Breast epithelium (tissue), 3 donors: ENCODE results near the gene NPY4R2.
"Not testable (repeated sequence)": the region's sequence is repeated elsewhere in the genome, so short reads cannot be mapped to it uniquely, and the experiment has no call there.

Experiments
- CTCF ChIP-seq, 3 donors: fragments of 450-650 bp; IDR thresholded peaks; one replicate each; pipeline ENCODE4 v1.5.1; 2016 to 2017; ENCODE audit warnings: antibody characterized with exemption in 3 of 3, mild to moderate bottlenecking in 3 of 3, moderate library complexity in 3 of 3
- POLR2A ChIP-seq: fragments of 450-650 bp; IDR thresholded peaks from one replicate; pipeline ENCODE4 v1.6.1; 2016; ENCODE audit warnings: antibody characterized with exemption, mild to moderate bottlenecking, moderate library complexity

DNA sequence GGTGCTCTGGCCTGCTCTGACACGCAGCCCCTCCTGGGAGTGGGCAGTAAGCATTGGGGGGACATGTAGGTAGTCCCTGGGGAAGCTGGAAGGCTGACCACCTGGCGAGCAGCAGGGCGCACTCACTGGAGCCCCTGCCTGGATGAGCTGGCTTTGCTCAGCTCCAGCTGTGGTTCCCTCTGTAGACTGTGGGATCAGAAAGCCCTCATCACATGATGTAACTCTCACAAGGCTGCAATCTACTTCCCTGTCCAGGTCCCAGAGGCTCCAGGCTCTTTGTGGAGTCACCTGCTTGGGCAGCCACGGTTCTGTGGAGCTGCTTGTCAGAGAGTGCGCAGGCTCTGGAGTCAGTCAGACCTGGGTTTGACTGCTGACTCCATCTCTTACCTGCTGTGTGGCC, 44.3 kb downstream of the NPY4R2 start:
- not testable (repeated sequence) for TF ChIP-seq CTCF (IDR thresholded peaks at IDR 0.05); POLR2A
